Measurements from ENCODE around the gene OASL.
"Not testable (repeated sequence)": the region's sequence is repeated elsewhere in the genome, so short reads cannot be mapped to it uniquely, and the experiment has no call there.

DNA sequence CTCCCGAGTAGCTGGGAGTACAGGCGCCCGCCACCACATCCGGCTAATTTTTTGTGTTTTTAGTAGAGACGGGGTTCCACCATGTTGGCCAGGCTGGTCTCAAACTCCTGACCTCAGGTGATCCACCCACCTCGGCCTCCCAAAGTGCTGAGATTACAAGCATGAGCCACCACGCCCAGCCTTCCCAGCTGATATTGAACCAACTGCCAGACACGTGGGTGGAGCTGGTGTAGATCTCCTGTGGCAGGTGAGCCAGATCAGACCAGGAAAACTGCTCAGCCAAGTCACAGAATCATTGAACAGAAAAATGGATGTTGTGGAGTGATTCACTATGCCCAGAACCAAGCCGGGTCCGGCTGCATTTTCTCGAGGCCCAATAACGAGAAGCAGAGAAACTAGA is 8.4 kb upstream of the OASL start:
- TF ChIP-seq CTCF (IDR thresholded peaks at IDR 0.05 in 4 of 5, conservative IDR thresholded peaks at IDR 0.05 in 1 of 5); POLR2A (IDR thresholded peaks at IDR 0.05): not testable (repeated sequence)
